ENCODE results near the gene HTT. TPM values are rescaled to one million over a fixed set of nuclear protein-coding genes. Genes with fewer than 3 reads are reported as not detected.

HTT gene
- total RNA-seq, 1 donor from 2014 or later = 43.8 TPM

DNA sequence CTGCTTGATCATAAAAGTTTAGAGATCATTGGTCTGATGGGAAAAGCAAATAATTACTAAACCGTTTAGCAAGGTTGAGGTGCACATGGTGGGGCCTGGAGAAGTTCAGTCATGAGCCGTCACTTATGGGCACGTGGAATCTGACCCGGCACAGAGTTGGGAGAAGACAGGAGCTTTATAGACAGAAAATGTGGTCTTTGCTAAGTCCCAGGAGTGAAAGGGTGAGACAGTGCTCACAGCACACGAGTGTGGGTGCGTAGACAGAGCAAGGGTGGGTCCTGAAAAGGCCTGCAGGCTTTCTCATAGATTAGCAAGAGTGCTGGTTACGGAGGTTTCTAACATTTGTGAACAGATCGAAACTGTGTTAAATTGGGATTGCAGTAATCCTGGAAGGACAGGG is 43.8 kb downstream of the HTT start:
- TF ChIP-seq, protein P1, sequence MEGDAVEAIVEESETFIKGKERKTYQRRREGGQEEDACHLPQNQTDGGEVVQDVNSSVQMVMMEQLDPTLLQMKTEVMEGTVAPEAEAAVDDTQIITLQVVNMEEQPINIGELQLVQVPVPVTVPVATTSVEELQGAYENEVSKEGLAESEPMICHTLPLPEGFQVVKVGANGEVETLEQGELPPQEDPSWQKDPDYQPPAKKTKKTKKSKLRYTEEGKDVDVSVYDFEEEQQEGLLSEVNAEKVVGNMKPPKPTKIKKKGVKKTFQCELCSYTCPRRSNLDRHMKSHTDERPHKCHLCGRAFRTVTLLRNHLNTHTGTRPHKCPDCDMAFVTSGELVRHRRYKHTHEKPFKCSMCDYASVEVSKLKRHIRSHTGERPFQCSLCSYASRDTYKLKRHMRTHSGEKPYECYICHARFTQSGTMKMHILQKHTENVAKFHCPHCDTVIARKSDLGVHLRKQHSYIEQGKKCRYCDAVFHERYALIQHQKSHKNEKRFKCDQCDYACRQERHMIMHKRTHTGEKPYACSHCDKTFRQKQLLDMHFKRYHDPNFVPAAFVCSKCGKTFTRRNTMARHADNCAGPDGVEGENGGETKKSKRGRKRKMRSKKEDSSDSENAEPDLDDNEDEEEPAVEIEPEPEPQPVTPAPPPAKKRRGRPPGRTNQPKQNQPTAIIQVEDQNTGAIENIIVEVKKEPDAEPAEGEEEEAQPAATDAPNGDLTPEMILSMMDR (IDR thresholded peaks at IDR 0.05; ENCODE audit: insufficient read depth, low read length, poor library complexity, severe bottlenecking) = no peak
- Histone ChIP-seq H3K4me3 (ENCODE audit: low read depth, low read length) (no peak overlapping the region), H3K36me3 (ENCODE audit: control insufficient read depth, insufficient read depth, low read length) (peaks cover 3% of the 10 kb centered on the region), H3K27me3 (ENCODE audit: control insufficient read depth, insufficient read depth, low read length) (no peaks in the 10 kb centered on the region)
- no peak for DNase-seq (ENCODE audit: low read depth)

DNA sequence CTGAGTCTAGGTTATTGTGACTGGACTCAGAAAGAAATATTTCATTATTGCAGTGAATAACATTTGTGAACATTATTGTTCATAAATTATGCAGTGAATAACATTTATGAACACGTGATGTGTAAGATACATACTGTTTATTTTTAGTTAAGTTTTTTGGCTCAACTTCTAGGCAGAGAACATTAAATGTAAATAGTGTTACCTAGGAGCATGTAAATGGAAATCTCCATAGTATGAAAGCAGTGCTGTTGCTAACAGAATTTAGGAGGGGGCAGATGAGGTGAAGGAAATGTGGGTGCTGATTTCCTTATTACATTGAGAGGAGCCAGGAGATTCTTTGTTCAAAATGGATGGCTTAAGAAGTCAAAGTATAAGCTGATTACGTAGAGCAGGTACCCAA is 45.0 kb downstream of the HTT start:
- TF ChIP-seq, protein P1 (IDR thresholded peaks at IDR 0.05; ENCODE audit: insufficient read depth, low read length, poor library complexity, severe bottlenecking) = no peak

GRCh38 chr4:3121110-3121509 is 46.6 kb downstream of the HTT start:
- TF ChIP-seq, protein P1 (IDR thresholded peaks at IDR 0.05; ENCODE audit: insufficient read depth, low read length, poor library complexity, severe bottlenecking) = no peak
- no peak for DNase-seq (ENCODE audit: low read depth)
- Histone ChIP-seq H3K36me3 (ENCODE audit: control insufficient read depth, insufficient read depth, low read length) (peaks cover 2% of the 10 kb centered on the region), H3K27me3 (ENCODE audit: control insufficient read depth, insufficient read depth, low read length) (no peaks in the 10 kb centered on the region), H3K4me3 (ENCODE audit: low read depth, low read length) (no peak overlapping the region)

More for the DNA sequence above, 45.0 kb downstream of the HTT start:
- Histone ChIP-seq H3K27me3 (ENCODE audit: control insufficient read depth, insufficient read depth, low read length) (no peaks in the 10 kb centered on the region), H3K36me3 (ENCODE audit: control insufficient read depth, insufficient read depth, low read length) (peaks cover 3% of the 10 kb centered on the region), H3K4me3 (ENCODE audit: low read depth, low read length) (no peak overlapping the region)
- DNase-seq (ENCODE audit: low read depth) = no peak

- Histone ChIP-seq H3K36me3 (ENCODE audit: control insufficient read depth, insufficient read depth, low read length) (peaks cover 1% of the 10 kb centered on the region), H3K4me3 (ENCODE audit: low read depth, low read length) (no peak overlapping the region), H3K27me3 (ENCODE audit: control insufficient read depth, insufficient read depth, low read length) (no peaks in the 10 kb centered on the region)
- no peak for DNase-seq (ENCODE audit: low read depth)
- TF ChIP-seq, protein P1 (IDR thresholded peaks at IDR 0.05; ENCODE audit: insufficient read depth, low read length, poor library complexity, severe bottlenecking) = no peak
These were observed 47.1 kb downstream of the HTT start for GRCh38 chr4:3121596-3121995.

GRCh38 chr4:3122081-3122563 is 47.6 kb downstream of the HTT start:
- Histone ChIP-seq H3K36me3 (ENCODE audit: control insufficient read depth, insufficient read depth, low read length) (peaks cover 1% of the 10 kb centered on the region), H3K27me3 (ENCODE audit: control insufficient read depth, insufficient read depth, low read length) (no peaks in the 10 kb centered on the region), H3K4me3 (ENCODE audit: low read depth, low read length) (no peak overlapping the region)
- DNase-seq (ENCODE audit: low read depth) = no peak
- TF ChIP-seq, protein P1 (IDR thresholded peaks at IDR 0.05; ENCODE audit: insufficient read depth, low read length, poor library complexity, severe bottlenecking) = no peak

DNA sequence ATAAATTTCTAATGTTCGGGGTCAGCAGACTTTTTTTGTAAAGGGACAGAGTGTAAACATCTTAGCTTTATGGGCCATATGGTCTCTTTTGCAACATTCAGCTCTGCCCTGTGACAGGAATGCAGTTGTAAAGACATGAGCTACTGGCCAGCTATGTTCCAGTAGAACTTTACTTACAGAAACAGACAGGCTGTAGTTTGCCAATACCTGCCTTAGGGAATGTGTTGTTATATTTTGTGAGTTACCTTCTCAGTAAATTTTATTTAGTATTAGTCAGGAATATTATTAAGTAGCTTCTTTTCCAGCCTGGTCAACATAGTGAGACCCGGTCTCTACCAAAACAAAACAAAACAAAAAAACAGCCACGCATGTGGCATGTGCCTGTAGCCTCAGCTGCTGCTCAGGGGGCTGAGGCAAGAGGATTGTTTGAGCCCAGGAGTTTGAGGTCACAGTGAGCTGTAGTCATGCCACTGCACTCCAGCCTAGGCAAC is 48.7 kb downstream of the HTT start:
- DNase-seq (ENCODE audit: low read depth) = no peak
- H3K27me3 ChIP-seq (ENCODE audit: control insufficient read depth, insufficient read depth, low read length) = no peaks in the 10 kb centered on the region
- peaks cover 1% of the 10 kb centered on the region for H3K36me3 ChIP-seq (ENCODE audit: control insufficient read depth, insufficient read depth, low read length)
- TF ChIP-seq, protein P1 (IDR thresholded peaks at IDR 0.05; ENCODE audit: insufficient read depth, low read length, poor library complexity, severe bottlenecking) = no peak
- no peak overlapping the region for H3K4me3 ChIP-seq (ENCODE audit: low read depth, low read length)

All from kidney epithelial cell (primary cell).